ENCODE results near the gene CD4.
"Not testable (repeated sequence)": the region's sequence is repeated elsewhere in the genome, so short reads cannot be mapped to it uniquely, and the experiment has no call there.

The CD4 gene

DNA sequence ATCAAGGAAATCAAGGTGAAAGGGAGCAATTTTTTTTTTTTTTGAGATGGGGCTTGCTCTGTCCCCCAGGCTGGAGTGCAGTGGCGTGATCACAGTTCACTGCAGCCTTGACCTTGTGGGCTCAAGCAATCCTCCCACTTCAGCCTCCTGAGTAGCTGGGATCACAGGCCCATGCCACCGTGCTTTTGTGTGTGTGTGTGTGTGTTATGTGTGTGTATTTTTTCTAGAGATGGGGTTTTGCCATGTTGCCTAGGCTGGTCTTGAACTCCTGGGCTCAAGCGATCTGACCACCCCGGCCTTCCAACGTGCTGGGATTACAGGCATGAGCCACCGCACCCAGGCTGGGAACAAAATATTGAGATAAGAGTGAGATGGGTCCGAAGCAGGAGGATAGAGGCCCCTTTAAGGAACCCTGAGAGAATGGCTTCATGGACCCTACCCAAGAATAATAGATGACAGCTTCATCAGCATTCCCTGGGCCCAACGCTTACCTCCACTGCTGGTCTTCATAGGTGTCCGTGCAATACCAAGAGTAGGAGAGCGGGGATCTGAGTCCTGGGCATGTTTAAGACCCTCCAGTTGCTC is 60.7 kb downstream of the CD4 start:
- no peak for DNase-seq

DNA sequence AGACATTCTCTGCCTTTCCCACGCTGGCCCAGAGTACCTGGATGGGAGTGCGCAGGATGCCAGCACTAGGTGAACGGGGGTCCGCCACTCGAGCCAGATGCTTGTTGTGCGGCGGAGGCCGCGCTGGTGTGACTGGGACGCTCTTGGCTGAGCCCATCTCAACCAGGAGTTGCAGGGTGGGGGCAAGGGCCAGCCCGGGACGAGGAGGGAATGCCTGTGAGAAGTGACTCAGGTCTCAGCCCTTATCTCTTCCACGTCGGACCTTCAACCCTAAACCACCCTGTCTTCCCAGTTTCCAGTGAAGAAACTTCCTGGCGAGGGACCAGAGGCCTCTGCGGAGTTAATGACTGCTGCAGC is 61.4 kb downstream of the CD4 start:
- DNase-seq: no peak

DNA sequence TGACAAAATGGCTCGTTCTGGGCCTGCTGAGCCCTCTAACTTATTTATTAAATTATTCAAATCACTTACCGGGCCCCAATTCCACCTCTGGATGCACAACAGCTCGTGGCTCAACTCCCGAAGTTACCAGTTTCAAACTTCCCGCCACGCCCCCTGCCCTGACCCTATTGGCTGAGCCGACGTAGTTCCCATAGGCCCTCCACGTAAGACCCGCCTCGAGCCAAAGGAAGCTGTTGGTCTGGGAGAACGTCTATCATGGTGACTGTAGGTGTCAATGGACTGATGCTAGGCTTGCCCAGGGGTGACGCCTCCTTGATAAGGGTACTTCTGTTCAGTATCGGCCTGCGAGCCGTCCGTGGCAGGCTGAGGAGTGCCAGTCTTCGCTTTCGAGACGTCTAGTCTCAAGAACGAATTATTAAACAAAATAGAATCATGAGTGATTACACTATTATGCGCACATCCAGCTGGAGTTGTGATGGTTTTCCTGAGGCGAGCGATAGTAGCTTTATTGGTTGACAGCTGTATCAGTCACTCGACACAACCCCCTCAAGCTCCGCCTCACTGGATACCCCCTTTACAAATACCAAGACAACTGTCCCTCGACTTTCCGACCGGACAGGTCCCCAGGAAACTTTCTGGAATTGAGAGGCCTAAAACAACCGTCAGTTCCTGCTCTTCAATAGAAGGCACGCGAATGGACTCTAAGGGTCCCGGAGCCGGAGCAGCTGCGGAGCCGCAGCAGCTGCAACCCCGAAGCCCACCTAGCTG is 62.0 kb downstream of the CD4 start, which contains the start of gene CDCA3:
CDCA3 (minus strand) TSS at position 134 of the 768 bp plus-strand sequence. CDS start 334 bp downstream, outside the sequence.
- DNase-seq: peak; percentile 99

DNA sequence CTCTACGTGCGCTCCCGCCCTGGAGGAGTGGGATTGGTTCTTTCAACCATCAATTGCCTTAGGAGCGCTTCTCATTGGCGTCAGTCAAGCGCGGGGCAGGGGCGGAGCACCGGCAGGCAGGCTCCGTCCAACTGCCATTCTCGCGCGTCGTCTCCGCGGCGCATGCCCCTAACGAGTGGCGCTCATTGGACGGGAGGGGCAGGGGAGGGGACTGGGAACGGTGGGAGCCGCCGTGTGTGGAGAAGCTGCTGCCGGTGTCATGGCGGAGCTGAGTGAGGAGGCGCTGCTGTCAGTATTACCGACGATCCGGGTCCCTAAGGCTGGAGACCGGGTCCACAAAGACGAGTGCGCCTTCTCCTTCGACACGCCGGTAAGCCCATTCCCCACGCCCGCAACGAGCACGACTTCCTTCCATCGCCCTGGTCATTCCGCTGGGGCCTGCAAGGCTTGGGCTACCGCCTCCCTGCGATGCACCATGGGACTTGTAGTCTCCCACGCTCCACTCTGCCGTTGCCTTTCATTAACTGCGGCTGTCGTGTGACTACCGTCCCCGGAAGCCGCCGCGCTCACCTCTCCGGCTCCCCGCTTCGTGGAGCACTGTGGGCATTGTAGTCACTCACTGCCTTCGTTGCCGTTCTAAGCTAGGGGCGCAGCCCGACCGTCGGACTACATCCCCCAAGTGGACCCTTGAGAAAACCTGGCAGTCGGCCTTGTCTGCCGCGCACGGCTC is 62.8 kb downstream of the CD4 start, which contains the start of gene USP5:
USP5 (plus strand) TSS at position 230 of the 730 bp plus-strand sequence; CDS start at position 260, 30 bp downstream.
- DNase-seq: peak; percentile 100

DNA sequence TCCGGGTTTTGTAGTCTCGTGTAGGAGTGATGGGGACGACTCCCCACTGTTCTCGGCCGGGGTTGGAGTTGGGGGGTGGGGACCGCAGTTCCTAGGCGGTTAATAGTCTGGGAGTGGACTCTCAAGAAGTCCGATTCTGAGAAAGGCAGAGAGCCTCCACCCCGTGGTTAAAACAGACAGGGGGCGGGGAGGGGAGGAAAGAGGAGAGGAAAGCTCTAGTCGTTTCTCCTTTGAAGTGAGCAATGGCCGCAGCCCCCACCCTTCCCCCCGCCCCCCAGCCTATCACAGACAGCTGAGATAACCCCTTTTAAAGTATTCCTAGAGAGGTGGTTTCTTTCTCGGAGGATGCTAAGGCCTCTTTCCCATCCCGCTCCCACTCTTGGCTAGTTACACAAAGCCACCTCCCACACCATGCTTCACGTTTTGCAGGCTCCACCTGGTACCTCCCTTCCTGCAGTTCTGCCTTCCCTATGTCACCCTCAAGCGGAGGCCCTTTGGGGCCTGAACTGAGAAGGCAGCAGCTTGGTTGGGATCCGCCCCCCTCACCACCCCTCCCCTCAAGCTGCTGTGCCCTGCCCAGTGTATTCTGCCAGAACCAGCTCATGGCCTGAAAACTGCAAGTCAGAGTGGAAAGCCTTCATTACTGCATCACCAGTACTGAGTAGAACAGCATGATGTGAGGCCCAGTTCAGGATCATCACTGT is 63.5 kb downstream of the CD4 start:
- DNase-seq: peak; percentile 82

DNA sequence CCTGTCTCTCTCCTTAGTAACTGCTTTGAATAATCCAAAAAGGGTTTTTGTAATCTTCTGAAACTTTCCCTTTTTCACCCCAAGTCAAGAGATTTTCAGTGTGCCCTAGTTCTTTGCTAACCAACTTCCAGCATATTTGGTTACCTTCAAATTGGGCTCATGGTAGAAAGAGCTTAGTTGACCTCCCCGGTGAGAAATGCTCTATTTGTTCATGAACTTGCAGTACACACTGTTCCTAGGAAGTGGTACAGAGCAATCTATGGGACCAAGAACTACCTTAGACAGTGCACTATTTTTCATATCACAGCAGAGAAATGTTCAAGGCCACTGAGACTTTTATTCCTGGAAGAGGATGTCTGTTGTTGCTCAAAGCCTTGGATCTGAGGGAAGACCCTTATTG is 64.3 kb downstream of the CD4 start:
- no peak for DNase-seq

DNA sequence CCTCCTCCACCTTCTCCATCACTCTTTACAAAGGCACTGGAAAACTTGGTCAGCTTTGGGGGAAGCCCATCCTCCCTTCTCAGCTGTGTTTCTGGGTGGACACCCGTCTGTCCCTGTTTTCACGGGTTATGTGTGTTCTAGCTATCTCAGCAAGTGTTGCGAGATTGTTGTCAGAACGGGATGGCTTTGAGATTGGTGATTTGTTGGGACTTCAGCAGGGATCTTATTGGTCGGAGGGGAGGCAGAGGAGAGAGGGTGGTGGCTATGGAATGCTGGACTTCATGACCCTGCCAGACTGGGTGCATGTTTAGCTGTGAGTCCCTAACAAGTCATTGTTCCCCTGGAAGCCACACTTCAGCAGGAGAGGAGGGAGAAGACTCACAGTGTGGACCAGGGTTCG is 64.7 kb downstream of the CD4 start:
- no peak for DNase-seq

DNA sequence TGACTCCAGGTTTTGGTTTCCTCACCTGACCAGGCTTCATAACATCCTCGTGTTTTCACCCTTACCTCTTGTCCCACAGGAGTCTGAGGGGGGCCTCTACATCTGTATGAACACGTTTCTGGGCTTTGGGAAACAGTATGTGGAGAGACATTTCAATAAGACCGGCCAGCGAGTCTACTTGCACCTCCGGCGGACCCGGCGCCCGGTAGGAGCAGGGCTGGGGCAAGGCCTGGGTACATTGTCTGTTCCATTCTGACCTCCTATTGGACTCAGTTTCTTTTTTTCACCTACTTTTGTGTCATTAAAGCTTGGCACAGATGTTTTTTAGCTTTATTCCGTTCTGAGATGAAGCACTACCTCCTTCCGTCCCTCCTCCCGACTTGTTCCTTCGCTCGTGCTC is 66.0 kb downstream of the CD4 start:
- DNase-seq: no peak

DNA sequence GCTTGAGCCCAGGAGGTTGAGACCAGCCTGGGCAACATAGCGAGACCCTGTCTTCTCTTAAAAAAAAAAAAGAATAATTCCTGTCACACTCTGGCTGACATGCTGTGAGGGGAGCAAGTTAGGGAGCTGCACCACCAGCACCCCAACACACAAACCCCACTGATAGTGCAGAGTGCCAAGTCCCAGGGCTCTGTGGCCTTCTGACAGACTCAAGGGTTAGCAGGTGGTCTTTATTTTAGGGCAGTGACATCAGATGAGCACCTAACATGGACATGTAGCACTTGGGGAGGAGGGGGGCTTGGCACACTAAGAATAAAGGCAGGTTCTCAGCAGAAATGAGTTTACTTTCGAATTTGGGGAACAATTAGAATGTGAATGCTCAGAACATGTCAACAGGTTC is 69.5 kb downstream of the CD4 start:
- no peak for DNase-seq

DNA sequence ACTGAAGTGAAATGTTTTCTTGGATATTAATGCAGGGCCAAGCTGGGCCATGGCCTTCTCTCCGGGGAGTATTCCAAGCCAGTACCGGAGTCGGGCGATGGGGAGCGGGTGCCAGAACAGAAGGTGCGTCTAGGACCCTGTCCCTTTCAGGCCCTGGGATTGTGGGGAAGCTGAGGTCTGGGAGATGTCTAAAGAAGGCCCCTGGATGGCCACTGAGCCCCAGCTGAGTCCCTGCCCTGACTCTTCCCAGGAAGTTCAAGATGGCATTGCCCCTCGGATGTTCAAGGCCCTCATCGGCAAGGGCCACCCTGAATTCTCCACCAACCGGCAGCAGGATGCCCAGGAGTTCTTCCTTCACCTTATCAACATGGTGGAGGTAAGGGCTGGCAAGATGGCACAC is 70.8 kb downstream of the CD4 start:
- DNase-seq: no peak

DNA sequence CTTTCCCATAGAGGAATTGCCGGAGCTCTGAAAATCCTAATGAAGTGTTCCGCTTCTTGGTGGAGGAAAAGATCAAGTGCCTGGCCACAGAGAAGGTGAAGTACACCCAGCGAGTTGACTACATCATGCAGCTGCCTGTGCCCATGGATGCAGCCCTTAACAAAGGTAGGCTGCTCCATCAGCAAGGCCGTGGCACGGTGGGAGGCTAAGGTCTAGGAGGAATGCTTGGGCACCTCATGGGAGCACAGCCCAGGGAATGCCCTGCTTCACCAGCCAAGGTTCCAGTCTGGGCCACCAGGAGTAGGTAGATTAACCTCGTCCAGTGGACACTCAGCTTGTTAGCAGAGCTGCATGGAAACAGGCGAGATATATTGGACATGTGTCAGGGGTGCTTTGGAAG is 71.6 kb downstream of the CD4 start:
- no peak for DNase-seq

DNA sequence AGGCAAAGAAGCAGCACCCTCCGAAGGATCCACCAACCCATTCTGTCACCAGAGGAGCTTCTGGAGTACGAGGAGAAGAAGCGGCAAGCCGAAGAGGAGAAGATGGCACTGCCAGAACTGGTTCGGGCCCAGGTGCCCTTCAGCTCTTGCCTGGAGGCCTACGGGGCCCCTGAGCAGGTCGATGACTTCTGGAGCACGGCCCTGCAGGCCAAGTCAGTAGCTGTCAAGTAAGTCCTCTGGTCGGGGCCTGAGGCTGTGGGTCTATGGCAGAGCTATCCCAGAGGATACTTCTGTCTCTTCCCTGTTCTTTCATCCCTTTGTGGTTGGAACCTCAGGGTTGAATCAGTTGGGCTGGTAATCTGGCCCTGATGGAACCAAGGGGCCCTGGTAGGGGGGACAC is 72.1 kb downstream of the CD4 start:
- DNase-seq: no peak

DNA sequence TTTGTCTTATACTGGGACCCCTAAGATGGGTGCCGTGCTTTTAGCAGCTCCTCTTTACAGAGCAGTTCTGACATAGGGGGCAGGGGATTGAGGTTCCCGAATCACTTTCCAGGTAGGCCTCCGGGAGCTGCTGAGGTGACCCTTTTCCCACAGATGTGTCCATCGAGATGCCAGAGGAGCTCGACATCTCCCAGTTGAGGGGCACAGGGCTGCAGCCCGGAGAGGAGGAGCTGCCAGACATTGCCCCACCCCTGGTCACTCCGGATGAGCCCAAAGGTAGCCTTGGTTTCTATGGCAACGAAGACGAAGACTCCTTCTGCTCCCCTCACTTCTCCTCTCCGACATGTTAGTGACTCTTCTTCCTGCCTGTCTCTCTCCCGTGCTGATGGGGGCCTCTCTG is 73.7 kb downstream of the CD4 start:
- DNase-seq: no peak

DNA sequence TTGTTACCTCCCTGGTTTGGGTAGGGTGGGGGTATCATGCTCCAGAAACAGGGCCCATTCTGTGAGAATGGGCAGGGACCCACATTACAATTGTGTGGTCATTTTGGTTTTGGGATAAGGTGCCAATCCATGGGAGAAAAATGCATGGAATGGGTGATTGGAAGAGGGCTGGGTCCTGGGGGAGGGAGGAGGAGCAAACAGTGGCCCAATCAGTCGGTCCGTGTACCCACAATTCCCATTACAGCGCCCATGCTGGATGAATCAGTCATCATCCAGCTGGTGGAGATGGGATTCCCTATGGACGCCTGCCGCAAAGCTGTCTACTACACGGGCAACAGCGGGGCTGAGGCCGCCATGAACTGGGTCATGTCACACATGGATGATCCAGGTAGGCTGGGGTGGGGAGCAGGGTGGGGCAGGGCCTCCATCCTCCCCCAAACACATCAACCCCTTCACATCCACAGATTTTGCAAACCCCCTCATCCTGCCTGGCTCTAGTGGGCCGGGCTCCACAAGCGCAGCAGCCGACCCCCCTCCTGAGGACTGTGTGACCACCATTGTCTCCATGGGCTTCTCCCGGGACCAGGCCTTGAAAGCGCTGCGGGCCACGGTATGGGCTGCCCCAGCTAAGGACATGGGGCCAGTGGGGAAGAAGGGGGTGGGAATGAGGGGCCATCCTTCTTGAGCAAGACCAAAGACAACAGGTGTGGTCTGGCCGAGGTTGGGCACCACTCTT is 74.4 kb downstream of the CD4 start:
- DNase-seq: no peak

DNA sequence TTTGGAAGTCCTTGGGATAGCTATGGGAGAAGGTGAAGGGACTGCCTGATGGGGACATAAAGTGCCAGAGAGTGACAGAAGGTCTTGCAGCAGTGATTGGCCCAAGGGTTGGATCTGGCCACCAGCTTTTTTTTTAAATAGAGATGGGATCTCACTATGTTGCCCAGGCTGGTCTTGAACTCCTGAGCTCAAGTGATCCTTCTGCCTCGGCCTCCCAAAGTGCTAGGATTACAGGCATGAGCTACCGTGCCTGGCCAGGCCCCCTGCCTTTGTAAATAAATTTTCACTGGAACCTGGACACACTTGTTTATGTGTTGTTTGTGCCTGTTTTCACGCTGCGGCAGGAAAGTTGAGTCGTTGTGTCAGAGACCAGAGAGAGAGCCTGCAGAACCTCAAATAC is 76.0 kb downstream of the CD4 start:
- DNase-seq: not testable (repeated sequence)

DNA sequence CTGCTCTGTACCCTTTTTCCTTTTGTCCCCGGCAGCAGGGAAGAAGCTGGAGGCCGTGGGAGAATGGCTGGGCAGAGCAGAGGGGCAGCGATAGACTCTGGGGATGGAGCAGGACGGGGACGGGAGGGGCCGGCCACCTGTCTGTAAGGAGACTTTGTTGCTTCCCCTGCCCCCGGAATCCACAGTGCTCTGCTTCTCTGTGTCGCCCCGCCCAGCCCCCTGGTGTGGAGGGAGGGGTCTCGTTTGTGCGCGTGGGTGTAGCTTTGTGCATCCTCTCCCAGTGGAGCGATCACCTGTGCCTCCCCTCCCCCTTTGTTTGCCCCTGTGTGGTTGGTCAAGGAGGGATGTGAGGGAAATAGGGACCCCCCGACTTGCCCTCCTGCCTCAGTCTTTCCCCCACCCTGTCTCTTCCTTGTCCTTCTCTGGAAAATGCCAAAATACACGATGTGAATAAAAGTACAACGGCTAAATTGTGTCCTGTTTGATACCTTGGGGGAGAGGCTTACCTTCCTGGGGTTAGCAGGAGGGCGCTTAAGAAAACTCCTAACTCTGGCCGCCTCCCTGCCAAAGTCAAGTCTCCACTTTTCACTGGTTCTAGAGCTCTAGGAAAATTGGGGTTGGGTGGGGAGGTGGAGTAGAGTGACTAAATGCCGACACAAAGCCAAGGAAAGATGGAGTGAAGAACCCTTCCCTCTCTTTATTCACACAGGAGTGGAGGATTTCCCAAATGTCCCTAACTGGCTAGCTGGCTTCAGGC is 77.0 kb downstream of the CD4 start:
- DNase-seq: no peak

DNA sequence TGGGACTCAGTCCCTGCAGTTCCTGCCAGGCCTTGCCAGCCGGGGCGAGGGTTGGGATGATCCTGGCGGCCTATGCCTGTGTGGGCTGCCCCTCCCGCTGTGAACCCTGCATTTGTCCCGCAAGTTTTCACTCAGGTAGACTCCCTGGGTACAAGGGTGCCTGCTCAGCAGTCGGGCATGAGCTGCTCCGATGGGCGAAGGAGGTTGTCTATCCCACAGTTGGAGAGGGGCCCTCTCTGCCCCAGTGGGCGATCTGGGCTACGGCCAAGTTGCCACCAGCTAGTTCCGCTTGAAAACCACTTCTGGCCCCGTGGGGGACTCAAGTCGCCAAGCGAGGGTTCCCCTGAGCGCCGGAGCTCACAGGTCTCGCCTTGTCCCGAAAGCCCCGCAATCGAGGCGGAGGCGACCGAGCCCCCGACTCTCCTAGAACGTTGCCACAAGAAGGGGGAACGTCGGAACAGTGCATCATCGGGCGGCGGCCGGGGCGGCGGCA is 77.6 kb downstream of the CD4 start:
- DNase-seq: no peak

DNA sequence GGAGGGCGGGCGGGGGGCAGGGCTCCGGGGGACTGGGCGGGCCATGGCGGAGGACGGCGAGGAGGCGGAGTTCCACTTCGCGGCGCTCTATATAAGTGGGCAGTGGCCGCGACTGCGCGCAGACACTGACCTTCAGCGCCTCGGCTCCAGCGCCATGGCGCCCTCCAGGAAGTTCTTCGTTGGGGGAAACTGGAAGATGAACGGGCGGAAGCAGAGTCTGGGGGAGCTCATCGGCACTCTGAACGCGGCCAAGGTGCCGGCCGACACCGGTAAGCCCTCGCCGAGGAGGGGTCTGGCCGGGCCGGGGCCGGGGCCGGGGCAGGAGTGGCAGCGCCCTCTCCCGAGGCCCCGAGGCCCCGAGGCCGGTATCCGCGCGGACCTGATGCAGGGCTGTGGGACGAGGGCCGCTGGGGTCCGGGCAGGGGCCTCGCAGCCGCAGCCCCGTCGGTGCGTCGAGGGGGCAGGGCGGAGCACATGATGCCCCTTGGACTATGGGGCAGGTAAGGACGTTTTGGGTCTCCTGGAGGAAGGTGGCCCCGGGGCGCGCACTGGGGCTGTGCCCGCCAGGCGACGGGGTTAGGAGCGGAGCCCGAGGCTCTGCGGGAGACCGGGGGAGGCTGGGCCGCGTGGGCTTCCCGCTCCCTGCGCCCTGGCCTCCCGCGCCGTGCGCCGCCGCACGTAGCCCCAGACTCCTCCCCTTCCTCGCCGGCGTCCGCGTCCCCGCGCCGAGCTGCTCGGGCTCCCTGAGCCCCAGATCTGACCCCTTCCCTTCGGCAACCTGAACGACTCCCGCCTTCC is 78.3 kb downstream of the CD4 start, which contains the start of gene TPI1:
TPI1 (plus strand) TSS at position 119 of the 798 bp plus-strand sequence; CDS start at position 155, 36 bp downstream.
- peak; percentile 78 for DNase-seq

DNA sequence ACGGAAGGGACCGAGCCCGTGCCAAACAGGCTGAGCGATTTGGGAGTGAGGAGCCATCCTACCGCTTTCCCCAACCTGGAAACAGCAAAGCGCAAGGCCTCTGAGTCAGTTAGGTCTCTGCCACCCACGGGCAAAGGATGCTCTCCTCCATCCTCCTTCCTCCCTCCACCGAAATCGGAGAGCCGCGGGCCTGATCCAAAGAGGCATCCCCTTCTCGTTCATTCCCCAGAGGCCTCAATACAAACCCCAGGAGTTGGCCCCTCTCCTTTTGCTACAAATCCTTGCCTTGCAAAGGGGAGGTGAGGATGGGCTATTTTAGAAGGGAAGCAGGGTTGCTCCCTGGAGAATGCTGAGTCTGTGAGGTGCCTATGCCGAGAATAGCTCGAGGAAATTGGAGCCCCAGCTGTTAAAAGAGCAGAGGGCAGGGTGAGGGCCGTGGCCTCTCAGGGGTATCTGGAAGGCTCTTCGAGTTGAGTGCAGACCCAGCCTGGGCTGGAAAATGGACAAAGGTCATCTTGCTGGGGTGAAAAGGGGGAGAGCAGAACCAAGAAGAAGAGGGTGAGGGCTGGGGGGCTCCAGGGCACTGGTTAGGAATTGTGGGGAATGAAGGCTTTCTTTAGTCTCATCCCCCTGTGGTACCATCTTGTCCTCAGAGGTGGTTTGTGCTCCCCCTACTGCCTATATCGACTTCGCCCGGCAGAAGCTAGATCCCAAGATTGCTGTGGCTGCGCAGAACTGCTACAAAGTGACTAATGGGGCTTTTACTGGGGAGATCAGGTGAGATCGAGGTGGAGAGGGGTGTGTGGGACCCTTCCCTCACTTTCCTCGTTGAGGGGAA is 79.1 kb downstream of the CD4 start:
- no peak for DNase-seq

All from NCI-H1694 treated with DMSO at 0.1 percent for 48 hours (cell line).